HT-29 (cell line): ENCODE measurements around the gene JCAD. TPM values are rescaled to one million over a fixed set of nuclear protein-coding genes. Genes with fewer than 3 reads are reported as not detected.

Source experiments
- DNase-seq: peaks from one replicate; pipeline ENCODE4 v3.0.0-alpha.2; 2015; ENCODE audit warnings: low spot score
- total RNA-seq: library from RNA; depleted of rRNA; stranded (reverse); fragments of >200 nt; shearing (Covaris generic); gene quantifications from 2 replicates; pipeline ENCODE4 v1.2.3, GENCODE V29; 2014

The JCAD gene
- total RNA-seq, 1 experiment from 2014 or later, result 3.9 TPM

DNA sequence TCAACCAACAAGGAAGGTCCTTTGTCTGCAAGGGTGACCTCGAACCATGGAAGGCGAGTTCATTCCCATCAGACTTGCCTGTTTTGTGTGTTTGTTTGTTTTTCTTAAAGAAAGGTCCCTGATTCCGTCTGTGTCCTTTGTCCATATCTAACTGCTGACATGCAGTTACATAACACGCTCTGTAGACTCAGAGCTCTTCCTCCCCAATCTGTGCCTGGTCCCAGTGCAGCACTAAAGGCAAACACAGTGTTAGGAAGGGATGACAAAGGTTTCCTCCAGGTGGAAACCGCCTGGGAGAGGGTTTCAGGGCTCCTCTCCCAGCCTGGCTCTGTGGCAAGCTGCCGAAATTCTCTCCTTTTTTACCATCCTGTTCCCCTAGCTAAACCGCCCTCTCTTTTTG lies 13.4 kb downstream of the JCAD start:
- no peak for DNase-seq

GRCh38 chr10:30043476-30044270 lies 15.7 kb downstream of the JCAD start:
- no peak for DNase-seq

- DNase-seq, result no peak
These were observed 16.6 kb downstream of the JCAD start for GRCh38 chr10:30042820-30043219.

DNA sequence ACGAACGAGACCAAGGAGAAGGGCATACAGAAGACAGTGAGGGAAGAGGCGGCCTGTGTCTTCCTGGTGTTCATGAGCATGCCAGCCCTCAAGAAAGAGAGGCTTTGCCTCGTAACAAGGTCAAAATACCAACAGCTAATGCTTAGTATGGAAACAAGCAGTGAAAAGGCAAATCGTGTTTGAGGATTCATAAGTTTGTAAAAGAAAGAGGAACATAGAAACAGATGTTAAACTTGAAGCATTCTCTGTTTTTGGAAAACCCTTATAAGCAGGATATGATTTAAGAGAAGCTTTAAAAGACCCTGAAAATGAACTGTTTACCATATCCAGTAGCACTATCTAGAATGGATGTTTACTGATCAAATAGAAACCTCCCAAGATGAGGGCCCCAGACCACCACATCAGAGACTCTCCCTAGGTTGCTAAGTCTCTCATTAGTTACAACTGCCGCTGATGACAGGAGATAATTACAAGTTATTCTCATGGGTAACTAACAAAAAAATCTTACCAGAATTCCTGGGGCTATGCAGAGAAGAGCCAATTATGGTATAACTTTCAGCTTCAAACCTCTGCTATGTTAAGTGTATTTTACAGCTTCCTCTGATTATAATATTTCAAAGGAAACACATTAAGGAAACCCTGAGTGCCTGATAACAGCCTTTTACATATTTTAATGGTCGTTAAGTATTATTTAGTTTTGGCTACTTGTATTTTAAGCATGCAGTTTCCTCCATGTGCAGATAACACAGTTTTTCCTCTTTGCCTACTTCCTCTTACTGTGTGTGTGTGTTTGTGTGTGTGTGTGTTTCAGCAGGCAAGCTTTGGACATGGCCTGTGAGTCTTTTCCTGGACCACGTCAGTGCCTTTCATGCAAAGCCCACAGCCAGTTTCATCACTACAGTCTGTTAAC lies 17.9 kb downstream of the JCAD start:
- DNase-seq, result no peak

GRCh38 chr10:30040597-30040996 lies 18.8 kb downstream of the JCAD start:
- no peak for DNase-seq

DNA sequence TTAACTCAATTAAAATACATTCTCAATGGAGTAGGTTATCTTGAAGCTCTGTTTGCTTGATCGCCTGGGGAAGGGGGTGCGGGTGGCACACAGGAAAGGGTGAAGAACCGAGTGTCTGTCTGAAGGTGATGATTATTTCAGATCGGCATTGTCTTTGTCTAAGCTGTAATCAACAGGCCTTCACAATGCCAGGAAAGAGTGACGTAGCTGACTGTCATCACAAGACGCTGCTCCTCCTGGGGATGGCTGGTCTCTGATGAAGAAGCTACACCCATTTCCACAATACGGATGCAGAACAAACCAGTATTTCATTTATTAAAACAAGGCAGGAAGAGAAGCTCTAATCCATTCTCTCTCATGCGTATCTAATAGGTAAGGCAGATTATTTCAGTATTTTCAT lies 19.4 kb downstream of the JCAD start:
- DNase-seq, result no peak

- DNase-seq, result peak; percentile 24
These were observed 19.8 kb downstream of the JCAD start for GRCh38 chr10:30039567-30039966.

DNA sequence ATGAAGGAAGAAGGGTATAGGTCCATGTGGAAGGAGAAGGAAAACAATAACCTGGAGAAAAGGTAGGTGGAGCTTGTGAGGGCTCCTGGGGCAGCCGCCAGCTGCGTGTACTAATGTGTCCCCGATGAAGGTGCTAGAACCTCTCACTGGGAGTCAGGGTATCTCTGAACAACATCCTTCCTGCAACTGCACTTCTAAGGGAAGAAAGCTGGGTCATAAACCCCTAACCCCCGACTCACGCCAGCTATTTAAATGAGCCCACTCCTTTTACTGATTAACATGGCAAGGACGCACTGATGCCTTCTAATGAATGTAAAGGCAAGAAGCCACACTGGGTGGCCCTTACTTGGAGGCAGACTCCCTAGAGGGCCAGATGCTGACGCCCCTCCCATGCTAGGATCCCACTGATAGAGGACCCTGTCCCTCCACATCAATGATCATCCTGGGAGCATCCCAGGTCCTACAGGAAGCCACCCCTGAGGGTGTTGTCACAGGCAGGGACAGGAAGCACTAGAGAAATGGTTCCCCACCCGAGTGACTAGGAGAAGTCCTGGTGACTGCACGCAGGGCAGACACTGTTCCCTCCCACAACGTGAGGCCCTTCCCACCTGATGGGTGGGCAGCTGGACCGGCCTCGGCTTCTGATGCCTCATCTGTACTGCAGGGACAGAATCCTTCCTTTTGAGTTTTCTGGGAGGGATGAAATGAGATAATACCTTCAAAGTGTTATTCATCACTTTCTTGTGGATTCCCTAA lies 20.4 kb downstream of the JCAD start:
- no peak for DNase-seq

DNA sequence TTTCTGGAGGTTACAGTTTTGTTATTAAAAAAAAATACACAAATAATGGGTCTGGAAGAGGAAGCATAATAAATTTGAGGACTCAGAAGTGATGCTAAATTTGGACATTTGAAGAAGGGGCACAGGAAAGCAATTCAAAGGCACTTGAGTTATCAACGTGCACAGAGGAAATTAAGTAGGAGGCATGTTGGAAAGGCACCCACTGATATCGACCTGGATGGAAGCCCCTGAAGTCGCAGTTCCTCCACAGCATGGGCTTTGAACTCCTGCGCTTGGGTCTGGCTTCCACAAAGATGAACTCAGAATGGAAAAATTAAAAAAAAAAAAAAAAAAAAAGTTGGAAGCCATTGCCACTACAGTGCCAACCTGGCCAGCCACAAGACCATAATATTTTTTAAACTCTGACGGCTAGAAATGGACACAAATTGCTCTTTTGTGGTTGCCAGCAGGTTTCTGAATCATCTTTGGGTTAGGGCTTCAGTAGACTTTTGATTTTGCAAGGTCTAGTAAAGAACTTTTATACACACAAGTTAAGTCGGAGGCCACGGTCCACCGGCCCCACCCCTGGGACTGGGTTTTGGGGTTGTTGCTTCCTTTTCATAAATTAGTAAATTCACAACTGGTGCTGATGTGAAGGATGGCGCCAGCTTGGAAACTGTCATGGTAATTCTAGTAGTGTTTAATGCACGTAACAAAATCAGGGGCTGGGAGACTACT lies 21.6 kb downstream of the JCAD start:
- DNase-seq, result no peak

GRCh38 chr10:30036811-30037210 lies 22.6 kb downstream of the JCAD start:
- DNase-seq, result no peak

DNA sequence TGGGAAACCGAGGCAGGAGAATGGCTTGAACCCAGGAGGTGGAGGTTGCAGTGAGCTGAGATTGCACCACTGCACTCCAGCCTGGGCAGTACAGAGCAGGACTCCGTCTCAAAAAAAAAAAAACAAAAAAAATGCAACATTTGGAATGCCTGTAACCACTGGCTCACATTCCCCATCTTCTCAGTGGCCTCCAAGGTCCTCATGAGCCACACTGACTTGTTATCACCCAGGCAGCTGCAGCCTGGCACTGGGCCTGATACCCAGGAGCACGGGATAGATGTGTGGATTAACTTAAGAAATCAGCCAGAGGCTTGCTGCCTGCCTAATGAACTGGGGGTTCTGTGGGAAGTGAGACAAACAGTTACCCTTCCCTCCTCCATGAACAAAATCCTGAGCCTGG lies 23.0 kb downstream of the JCAD start:
- DNase-seq, result no peak

DNA sequence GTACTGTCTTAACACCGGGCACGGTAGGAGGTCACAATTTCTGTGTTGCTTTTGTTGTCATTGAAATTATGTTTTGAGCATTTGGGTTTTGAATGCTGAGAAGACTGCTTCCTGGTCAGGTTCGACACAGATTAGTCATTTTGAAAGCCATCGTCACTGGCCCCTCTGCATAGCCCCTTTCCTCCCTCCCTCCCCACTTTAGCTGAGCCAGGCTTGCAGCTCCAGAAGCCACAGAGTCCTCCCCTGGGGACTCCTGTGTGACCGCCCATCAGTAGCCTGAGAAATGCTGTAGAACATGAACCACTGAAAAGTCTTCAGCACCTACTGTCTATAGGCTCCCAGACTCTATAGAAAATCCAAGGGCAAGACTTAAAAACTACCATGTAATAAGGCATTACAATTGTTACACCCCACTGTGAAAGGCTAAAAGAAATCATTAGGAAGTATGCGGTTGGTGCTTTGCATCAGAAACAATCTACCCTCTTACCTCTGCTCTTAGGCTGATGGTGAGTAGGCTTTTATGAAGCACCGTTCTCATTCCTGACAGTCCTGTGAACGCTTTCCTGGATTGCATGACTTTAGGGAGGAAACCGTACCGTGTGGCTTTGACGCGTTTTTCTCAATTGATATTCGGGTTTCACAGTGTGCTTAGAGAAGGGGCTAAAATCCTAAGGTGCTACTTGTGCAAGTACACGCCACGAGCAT lies 24.8 kb downstream of the JCAD start:
- no peak for DNase-seq

- DNase-seq, result no peak
These were observed 27.3 kb downstream of the JCAD start for GRCh38 chr10:30032125-30032524.

DNA sequence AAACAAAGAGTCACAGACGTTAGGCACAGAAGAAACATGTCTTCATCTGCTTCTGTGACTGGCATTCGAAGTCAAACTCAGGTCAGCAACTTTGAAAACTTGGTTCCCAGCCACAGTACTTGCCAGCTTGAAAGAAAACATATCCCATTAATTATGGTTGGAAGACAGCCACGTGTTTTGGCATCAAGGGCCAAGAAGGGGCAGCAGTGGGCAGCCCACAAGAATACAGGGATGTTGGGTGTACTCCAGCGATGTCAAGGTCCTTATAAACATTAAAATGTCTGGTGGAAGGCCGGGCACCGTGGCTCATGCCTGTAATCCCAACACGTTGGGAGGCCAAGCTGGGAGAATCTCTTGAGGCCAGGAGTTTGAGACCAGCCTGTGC lies 29.5 kb downstream of the JCAD start:
- no peak for DNase-seq

- no peak for DNase-seq
These were observed 30.1 kb downstream of the JCAD start for GRCh38 chr10:30029164-30029871.

DNA sequence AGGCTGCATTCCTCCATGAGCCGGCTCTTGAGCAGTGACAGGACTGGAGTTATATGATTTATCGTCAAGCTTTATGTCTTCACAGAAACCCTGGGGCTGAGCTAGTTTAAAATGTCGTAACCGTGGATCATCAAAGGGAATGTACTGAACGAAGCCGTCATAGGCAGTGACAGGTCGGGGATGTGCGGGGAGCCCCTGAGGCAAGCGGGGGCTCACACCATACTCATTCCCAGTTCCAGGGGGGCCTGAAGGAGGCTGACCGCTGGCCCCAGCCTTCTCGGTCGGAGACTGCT lies 30.7 kb downstream of the JCAD start:
- DNase-seq, result no peak

DNA sequence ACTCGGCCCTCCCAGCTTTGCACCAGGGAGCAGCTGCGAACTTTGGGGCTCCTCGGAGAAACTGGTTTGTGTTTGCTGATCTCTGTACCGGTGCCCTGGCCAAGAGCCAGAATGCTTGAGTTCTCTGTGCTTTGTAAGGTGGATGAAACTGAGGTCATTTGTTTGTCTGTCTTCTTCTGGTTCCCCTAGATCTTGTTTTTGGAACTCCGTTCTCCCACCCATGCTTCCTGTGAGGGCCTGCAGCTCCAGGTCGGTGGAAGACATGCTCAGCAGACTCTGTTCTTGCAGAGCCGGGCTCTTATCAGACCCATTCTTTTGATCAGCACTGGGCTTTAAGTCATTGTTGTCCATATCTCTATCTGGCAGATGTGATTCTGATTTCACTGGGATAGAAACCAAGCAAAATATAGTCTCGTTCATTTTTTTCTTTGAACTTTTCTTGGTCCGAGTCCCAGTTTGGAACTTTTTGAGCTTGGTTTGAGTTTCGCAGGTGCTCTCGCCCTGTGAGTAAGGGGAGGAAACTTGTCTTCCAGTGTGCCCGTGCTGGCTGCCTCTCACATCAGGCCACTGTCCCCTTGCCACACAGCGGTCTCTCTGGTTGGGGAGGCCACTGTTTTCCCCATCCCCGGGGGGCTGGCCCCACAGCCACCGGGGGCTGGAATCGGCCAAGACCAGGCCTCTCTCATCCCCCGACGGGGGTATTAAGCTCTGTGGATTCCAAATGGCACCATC lies 31.2 kb downstream of the JCAD start:
- peak; percentile 75 for DNase-seq

DNA sequence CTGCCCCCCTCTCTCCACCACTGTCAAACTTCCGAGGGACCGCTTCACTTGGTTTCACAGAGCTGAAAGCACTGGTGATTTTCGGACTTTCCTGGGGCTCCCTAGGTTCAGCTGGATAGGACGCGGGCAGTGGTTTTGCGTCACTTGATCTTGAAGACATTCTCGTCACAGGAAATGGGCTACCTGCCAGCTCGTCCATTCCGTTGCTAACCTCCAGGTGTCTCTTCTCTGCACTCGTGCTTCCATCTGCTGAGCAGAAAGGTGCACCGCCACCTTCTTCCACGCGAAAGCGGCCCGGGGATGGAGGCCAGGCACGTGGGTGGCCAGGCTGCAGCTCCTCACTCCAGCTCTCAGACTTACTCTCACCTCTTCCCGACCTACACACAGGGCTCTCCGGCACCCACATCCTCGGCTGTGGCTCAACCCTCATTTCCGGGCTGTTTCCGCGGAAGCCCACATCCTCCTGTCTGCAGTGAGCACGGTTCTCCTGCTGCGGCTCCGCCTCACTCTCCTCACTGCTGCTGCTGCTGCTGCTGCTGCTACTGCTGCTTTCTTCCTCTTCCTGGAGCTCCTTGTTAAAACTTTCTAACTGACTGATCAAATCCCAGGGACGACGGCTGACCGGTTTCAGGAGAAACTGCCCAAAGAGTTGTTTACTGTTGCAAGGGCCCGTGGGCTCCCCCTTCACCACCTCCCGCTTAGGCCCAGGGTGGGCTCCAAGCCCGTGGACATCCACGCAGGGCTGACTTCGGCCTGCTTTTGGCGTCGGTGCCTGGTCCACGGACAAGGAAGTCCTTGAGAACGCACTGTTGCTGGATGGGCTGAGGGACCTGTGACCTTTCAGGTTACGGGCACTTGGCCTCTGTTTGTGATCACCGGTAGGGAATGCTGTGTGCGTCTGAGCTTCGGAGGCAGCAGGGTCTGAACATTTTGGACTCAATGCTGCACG lies 32.1 kb downstream of the JCAD start:
- DNase-seq, result peak; percentile 95
